Fibroblast of lung (primary cell): Measurements from ENCODE around the gene TATDN2. TPM values are rescaled to one million over a fixed set of nuclear protein-coding genes. Genes with fewer than 3 reads are reported as not detected.

Experiments used
- DNase-seq, 2 donors: peaks; one replicate each; pipeline versions ENCODE4 v3.0.0 to v3.0.0-alpha.2; 2010; ENCODE audit warnings: low read depth in 2 of 2
- H2AFZ ChIP-seq: 2 replicates; pipeline ENCODE4 v1.5.1; 2012; ENCODE audit warnings: low read length, control low read depth, inconsistent platforms
- H3K27ac ChIP-seq: 2 replicates; pipeline ENCODE4 v1.5.1; 2011; ENCODE audit warnings: low read length, control low read depth; ENCODE audit not compliant: insufficient read depth
- H3K27me3 ChIP-seq: 2 replicates; pipeline ENCODE4 v1.5.1; 2011; ENCODE audit warnings: mild to moderate bottlenecking, low read length; ENCODE audit not compliant: control insufficient read depth, insufficient read depth
- H3K36me3 ChIP-seq: 2 replicates; pipeline ENCODE4 v1.5.1; 2011; ENCODE audit warnings: low read length; ENCODE audit not compliant: control insufficient read depth, insufficient read depth
- H3K4me1 ChIP-seq: 2 replicates; pipeline ENCODE4 v1.5.1; 2011; ENCODE audit warnings: low read length; ENCODE audit not compliant: control insufficient read depth, insufficient read depth; ENCODE audit errors: extremely low read depth
- H3K4me2 ChIP-seq: 2 replicates; pipeline ENCODE4 v1.5.1; 2011; ENCODE audit warnings: low read length, control low read depth; ENCODE audit not compliant: insufficient read depth; ENCODE audit errors: extremely low read depth
- H3K4me3 ChIP-seq, 4 experiments: fragments of 200-600 bp in 1 of 4; sonication (generic) in 1 of 4; replicated peaks in 1 of 4; 2 replicates each; pipeline ENCODE4 v1.5.1; 2011 to 2016; ENCODE audit warnings: low read length in 4 of 4, low read depth in 3 of 4, mild to moderate bottlenecking in 3 of 4, control low read depth in 2 of 4, inconsistent platforms in 1 of 4, mixed read lengths in 1 of 4; ENCODE audit not compliant: insufficient read depth in 1 of 4; ENCODE audit errors: control extremely low read depth in 1 of 4
- H3K79me2 ChIP-seq: 2 replicates; pipeline ENCODE4 v1.5.1; 2012; ENCODE audit warnings: mild to moderate bottlenecking, low read length, inconsistent platforms; ENCODE audit not compliant: control insufficient read depth, insufficient read depth
- H3K9ac ChIP-seq: 2 replicates; pipeline ENCODE4 v1.5.1; 2011; ENCODE audit warnings: mild to moderate bottlenecking, low read length, control low read depth; ENCODE audit not compliant: insufficient read depth
- H3K9me3 ChIP-seq: 2 replicates; pipeline ENCODE4 v1.5.1; 2012; ENCODE audit warnings: low read depth, low read length; ENCODE audit not compliant: control insufficient read depth, insufficient read depth
- H4K20me1 ChIP-seq: 2 replicates; pipeline ENCODE4 v1.5.1; 2011; ENCODE audit warnings: low read length; ENCODE audit not compliant: control insufficient read depth, insufficient read depth; ENCODE audit errors: extremely low read depth
- CTCF ChIP-seq, 2 donors: IDR thresholded peaks in 1 of 2; conservative IDR thresholded peaks in 1 of 2; 1 replicate in 1 of 2; 2 replicates in 1 of 2; pipeline ENCODE4 v1.5.1; 2011 to 2012; ENCODE audit warnings: low read length in 2 of 2, control low read depth in 1 of 2, inconsistent platforms in 1 of 2, low read depth in 1 of 2, mild to moderate bottlenecking in 1 of 2
- EZH2 ChIP-seq: IDR thresholded peaks from 2 replicates; pipeline ENCODE4 v1.5.1; 2012; ENCODE audit warnings: low read length, control low read depth, mild to moderate bottlenecking; ENCODE audit errors: missing control alignments
- polyA plus RNA-seq, 2 donors: library from polyadenylated mRNA; depleted of rRNA in 1 of 2; stranded (reverse) in 1 of 2; unstranded in 1 of 2; fragments of >200 nt; gene quantifications; 2 replicates each; pipeline ENCODE4 v1.2.1, GENCODE V29; 2011 to 2012; ENCODE audit warnings: missing spikeins in 1 of 2
- total RNA-seq: library from RNA; depleted of rRNA; stranded (reverse); fragments of >200 nt; gene quantifications from 2 replicates; pipeline ENCODE4 v1.2.1, GENCODE V29; 2014

The TATDN2 gene
- total and polyA plus RNA-seq, 2 donors (not counting 1 experiment from before 2014, with no cell fraction given): 12.4 to 16.5 TPM

GRCh38 chr3:10306156-10306555 is 57.9 kb downstream of the TATDN2 start:
- no peak overlapping the region for H3K4me2 ChIP-seq
- H2AFZ ChIP-seq: no peak overlapping the region
- H3K36me3 ChIP-seq: peaks cover 32% of the 10 kb centered on the region
- no peaks in the 10 kb centered on the region for H4K20me1 ChIP-seq
- DNase-seq: no peak
- H3K27me3 ChIP-seq: no peaks in the 10 kb centered on the region
- no peaks in the 10 kb centered on the region for H3K4me1 ChIP-seq
- H3K9ac ChIP-seq: no peak overlapping the region
- no peak for TF ChIP-seq EZH2
- no peak for TF ChIP-seq CTCF (conservative IDR thresholded peaks at IDR 0.05 in 1 of 2, IDR thresholded peaks at IDR 0.05 in 1 of 2; ENCODE audit: low read depth in 1 of 2, low read length in 2 of 2)
- no peaks in the 10 kb centered on the region for H3K9me3 ChIP-seq
- H3K27ac ChIP-seq: no peak overlapping the region
- no peaks in the 10 kb centered on the region for H3K79me2 ChIP-seq
- no peak overlapping the region for H3K4me3 ChIP-seq

GRCh38 chr3:10308678-10309077 is 60.4 kb downstream of the TATDN2 start:
- peaks cover 35% of the 10 kb centered on the region for H3K36me3 ChIP-seq
- H3K27me3 ChIP-seq: no peaks in the 10 kb centered on the region
- H3K9me3 ChIP-seq: no peaks in the 10 kb centered on the region
- H2AFZ ChIP-seq: no peak overlapping the region
- no peaks in the 10 kb centered on the region for H3K79me2 ChIP-seq
- no peak overlapping the region for H3K9ac ChIP-seq
- no peak for TF ChIP-seq CTCF (conservative IDR thresholded peaks at IDR 0.05 in 1 of 2, IDR thresholded peaks at IDR 0.05 in 1 of 2; ENCODE audit: low read depth in 1 of 2, low read length in 2 of 2)
- no peak for TF ChIP-seq EZH2
- peaks cover 6% of the 10 kb centered on the region for H3K4me1 ChIP-seq
- H3K27ac ChIP-seq: no peak overlapping the region
- DNase-seq: no peak
- no peaks in the 10 kb centered on the region for H4K20me1 ChIP-seq
- H3K4me3 ChIP-seq: no peak overlapping the region
- no peak overlapping the region for H3K4me2 ChIP-seq

DNA sequence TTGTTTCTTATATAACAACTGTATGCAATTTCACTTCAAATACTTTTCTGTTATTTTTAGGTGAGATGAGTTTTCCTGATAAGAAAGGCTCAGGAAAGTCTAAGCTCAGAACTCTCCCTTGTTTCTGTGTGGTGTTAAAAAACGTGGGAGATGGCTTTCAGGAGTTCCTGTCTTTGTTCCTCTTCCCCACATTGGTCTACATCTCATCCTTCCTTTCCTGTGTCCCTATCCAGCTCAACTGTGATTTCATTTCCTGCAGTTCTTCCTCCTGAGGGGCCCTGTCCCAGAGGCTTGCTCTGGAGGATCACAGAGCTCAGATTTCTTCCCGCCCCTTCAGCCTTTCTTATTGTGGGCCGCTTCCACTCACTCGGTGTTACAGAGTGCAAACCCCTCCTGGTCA is 61.5 kb downstream of the TATDN2 start:
- Histone ChIP-seq H4K20me1 (no peaks in the 10 kb centered on the region), H3K79me2 (no peaks in the 10 kb centered on the region), H3K4me1 (peaks cover 6% of the 10 kb centered on the region), H3K36me3 (peaks cover 31% of the 10 kb centered on the region), H3K27me3 (no peaks in the 10 kb centered on the region), H3K27ac (no peak overlapping the region), H3K9me3 (no peaks in the 10 kb centered on the region), H3K9ac (no peak overlapping the region), H2AFZ (no peak overlapping the region), H3K4me3 (no peak overlapping the region), H3K4me2 (no peak overlapping the region)
- TF ChIP-seq EZH2 (no peak), CTCF (conservative IDR thresholded peaks at IDR 0.05 in 1 of 2, IDR thresholded peaks at IDR 0.05 in 1 of 2; ENCODE audit: low read depth in 1 of 2, low read length in 2 of 2) (no peak)
- DNase-seq: no peak
